Esophagus squamous epithelium (tissue), 5 donors: ENCODE results near the gene KIF13A. TPM values are rescaled to one million over a fixed set of nuclear protein-coding genes. Genes with fewer than 3 reads are reported as not detected.

Source experiments
- DNase-seq: peaks from one replicate; lab custom pipeline; 2025; lab: John Stamatoyannopoulos, UW
- H3K27ac ChIP-seq, 4 donors: fragments of 200-600 bp; sonication (generic); one replicate each; pipeline ENCODE4 v1.5.1; 2016 to 2019; ENCODE audit warnings: mild to moderate bottlenecking in 1 of 4
- H3K27me3 ChIP-seq, 4 donors: fragments of 200-600 bp; sonication (generic); 1 replicate in 3 of 4; 2 replicates in 1 of 4; pipeline versions ENCODE4 v1.5.1 to v1.6.0; 2017 to 2021; ENCODE audit warnings: antibody characterized with exemption in 1 of 4
- H3K36me3 ChIP-seq, 3 donors: fragments of 200-600 bp; sonication (generic); one replicate each; pipeline ENCODE4 v1.5.1; 2016 to 2019
- H3K4me1 ChIP-seq, 3 donors: fragments of 200-600 bp; sonication (generic); one replicate each; pipeline ENCODE4 v1.5.1; 2017 to 2019
- H3K4me3 ChIP-seq, 4 donors: fragments of 200-600 bp; sonication (generic); 1 replicate in 3 of 4; 2 replicates in 1 of 4; pipeline ENCODE4 v1.5.1; 2016 to 2019; ENCODE audit warnings: mild to moderate bottlenecking in 2 of 4, moderate library complexity in 1 of 4
- H3K9me3 ChIP-seq, 3 donors: fragments of 200-600 bp; sonication (generic); one replicate each; pipeline ENCODE4 v1.5.1; 2016 to 2019
- POLR2A ChIP-seq, 4 donors: fragments of 450-650 bp; IDR thresholded peaks; one replicate each; pipeline ENCODE4 v1.6.1; 2017; ENCODE audit warnings: antibody characterized with exemption in 4 of 4, mild to moderate bottlenecking in 4 of 4, moderate library complexity in 3 of 4
- WGBS, 2 donors: methylation state at CpG; one replicate each; pipeline ENCODE4 v1.1.5; 2018; 5-methylcytosine and 5-hydroxymethylcytosine counted together
- intact Hi-C: fragments of 100-400 bp; cut with DNase I; formaldehyde crosslinking; loops from one replicate; pipeline ENCODE4 v1.15.0; 2022
- total RNA-seq, 4 donors: library from RNA; depleted of rRNA; stranded (reverse); fragments of >200 nt; gene quantifications; one replicate each; pipeline ENCODE4 v1.1.0, GENCODE V29; 2016
- TF ChIP-seq, protein P1 (sequence below), 6 experiments: fragments of 450-650 bp in 4 of 6; fragments of 200-600 bp in 2 of 6; sonication (generic) in 2 of 6; IDR thresholded peaks; one replicate each; pipeline ENCODE4 v1.5.1; 2016 to 2019; ENCODE audit warnings: antibody characterized with exemption in 6 of 6, mild to moderate bottlenecking in 4 of 6, moderate library complexity in 4 of 6
- donor health status: DM: yes; HTN: yes; CAD: no.

The KIF13A gene
- total RNA-seq, 4 donors from 2014 or later: 18.7 to 34.5 (median 25.0) TPM

DNA sequence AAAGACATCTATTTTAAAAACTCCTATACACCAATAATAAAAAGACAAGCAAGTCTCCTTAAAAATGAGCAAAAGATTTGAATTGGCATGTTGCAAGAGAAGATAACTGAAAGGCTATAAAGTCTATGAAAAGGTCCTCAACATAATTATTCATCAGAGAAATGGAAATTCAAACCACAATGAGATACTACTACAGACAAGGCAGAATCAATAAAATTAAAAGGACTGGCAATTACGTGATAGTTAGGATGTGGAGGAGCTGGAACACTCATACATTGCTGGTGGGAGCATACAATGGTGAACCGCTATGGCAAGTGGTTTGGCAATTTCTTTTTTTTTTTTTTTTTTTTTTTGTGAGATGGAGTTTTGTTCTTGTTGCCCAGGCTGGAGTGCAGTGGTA, 43.8 kb upstream of the KIF13A start:
- H3K4me1 ChIP-seq: peaks cover 0 to 12% (median 4%) of the 10 kb centered on the region in 3 donors
- no peaks in the 10 kb centered on the region for H3K36me3 ChIP-seq
- H3K9me3 ChIP-seq: no peaks in the 10 kb centered on the region
- no peak overlapping the region for H3K27ac ChIP-seq
- H3K27me3 ChIP-seq: no peaks in the 10 kb centered on the region
- TF ChIP-seq, protein P1, sequence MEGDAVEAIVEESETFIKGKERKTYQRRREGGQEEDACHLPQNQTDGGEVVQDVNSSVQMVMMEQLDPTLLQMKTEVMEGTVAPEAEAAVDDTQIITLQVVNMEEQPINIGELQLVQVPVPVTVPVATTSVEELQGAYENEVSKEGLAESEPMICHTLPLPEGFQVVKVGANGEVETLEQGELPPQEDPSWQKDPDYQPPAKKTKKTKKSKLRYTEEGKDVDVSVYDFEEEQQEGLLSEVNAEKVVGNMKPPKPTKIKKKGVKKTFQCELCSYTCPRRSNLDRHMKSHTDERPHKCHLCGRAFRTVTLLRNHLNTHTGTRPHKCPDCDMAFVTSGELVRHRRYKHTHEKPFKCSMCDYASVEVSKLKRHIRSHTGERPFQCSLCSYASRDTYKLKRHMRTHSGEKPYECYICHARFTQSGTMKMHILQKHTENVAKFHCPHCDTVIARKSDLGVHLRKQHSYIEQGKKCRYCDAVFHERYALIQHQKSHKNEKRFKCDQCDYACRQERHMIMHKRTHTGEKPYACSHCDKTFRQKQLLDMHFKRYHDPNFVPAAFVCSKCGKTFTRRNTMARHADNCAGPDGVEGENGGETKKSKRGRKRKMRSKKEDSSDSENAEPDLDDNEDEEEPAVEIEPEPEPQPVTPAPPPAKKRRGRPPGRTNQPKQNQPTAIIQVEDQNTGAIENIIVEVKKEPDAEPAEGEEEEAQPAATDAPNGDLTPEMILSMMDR (IDR thresholded peaks at IDR 0.05): no peak
- no peak for TF ChIP-seq POLR2A (IDR thresholded peaks at IDR 0.05)
- intact Hi-C loops: no loop called here
- WGBS, 2 donors: 88 to 97% methylated on average over 2 of the region's 2 CpGs
- no peak overlapping the region for H3K4me3 ChIP-seq
- DNase-seq: no peak

DNA sequence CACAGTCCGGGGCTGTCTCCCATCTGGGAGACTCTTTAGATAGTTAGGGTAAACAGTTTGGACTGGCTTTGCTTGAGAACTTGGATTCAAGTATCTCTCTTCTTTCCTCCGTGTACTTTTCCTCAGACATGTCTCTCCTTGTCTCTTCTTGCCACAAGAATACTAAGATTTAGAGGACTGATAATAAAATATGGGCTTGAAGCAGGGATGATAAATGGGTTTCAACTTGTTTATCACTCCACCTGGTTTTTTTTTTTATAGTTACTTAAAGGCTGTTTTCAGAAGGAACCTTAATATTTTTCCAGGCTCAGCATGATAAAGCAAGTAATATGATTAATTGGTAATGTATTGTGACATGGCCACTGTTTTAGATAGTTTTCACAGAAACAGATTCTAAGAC, 40.9 kb upstream of the KIF13A start:
- WGBS, 2 donors: 14 to 50% methylated on average over 2 of the region's 2 CpGs
- no peaks in the 10 kb centered on the region for H3K27me3 ChIP-seq
- H3K4me3 ChIP-seq: no peak overlapping the region
- peaks cover 0 to 12% (median 4%) of the 10 kb centered on the region in 3 donors for H3K4me1 ChIP-seq
- no peak for DNase-seq
- H3K9me3 ChIP-seq: no peaks in the 10 kb centered on the region
- TF ChIP-seq, protein P1 (IDR thresholded peaks at IDR 0.05): no peak
- TF ChIP-seq POLR2A (IDR thresholded peaks at IDR 0.05): no peak
- H3K27ac ChIP-seq: peak overlapping the region in 2 of 4 donors; percentile 46 to 62
- intact Hi-C loops: no loop called here
- no peaks in the 10 kb centered on the region for H3K36me3 ChIP-seq

DNA sequence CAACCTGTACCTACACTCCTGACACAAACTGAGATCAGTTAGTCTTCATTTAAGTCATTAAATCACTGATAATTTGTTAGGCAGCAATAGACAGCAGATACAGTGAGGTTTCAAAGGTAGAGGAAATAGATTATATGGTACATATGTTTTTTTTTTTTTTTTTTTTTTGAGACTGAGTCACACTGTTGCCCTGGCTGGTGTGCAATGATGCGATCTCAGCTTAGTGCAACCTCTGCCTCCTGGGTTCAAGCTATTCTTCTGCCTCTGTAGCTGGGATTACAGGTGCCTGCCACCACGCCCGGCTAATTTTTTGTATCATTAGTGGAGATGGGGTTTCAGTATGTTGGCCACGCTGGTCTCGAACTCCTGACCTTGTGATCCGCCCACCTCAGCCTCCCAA, 38.2 kb upstream of the KIF13A start:
- H3K4me1 ChIP-seq: peaks cover 0 to 23% (median 4%) of the 10 kb centered on the region in 3 donors
- H3K4me3 ChIP-seq: no peak overlapping the region
- no peaks in the 10 kb centered on the region for H3K36me3 ChIP-seq
- H3K27ac ChIP-seq: no peak overlapping the region
- WGBS, 2 donors: 66 to 79% methylated on average over 6 of the region's 6 CpGs
- H3K27me3 ChIP-seq: no peaks in the 10 kb centered on the region
- no peak for DNase-seq
- TF ChIP-seq, protein P1 (IDR thresholded peaks at IDR 0.05): no peak
- no peak for TF ChIP-seq POLR2A (IDR thresholded peaks at IDR 0.05)
- intact Hi-C loops: no loop called here
- no peaks in the 10 kb centered on the region for H3K9me3 ChIP-seq

DNA sequence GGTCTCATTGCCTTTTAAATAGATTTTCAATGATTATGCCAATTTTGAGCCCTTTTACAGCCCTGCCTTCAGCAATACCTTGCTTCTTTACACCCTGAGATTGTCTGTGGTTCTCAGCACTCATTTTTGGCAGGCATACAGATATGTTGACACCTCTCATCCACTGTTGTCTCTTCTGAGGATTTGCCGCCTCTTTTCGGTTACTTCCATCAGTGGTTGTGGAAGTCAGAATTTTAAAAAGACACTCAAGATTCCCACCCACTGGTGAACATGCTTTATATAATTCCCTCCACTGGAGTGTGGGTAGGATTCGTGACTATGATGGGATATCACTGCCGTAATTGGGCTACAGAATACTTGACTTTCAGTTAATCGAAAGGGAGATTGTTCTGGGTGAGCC, 37.4 kb upstream of the KIF13A start:
- 90% methylated on average over 5 of the region's 5 CpGs for WGBS, 2 donors
- Histone ChIP-seq H3K36me3 (no peaks in the 10 kb centered on the region), H3K9me3 (no peaks in the 10 kb centered on the region), H3K27me3 (no peaks in the 10 kb centered on the region), H3K4me3 (no peak overlapping the region), H3K4me1 (peaks cover 0 to 23% (median 4%) of the 10 kb centered on the region in 3 donors), H3K27ac (no peak overlapping the region)
- DNase-seq: no peak
- TF ChIP-seq, protein P1 (IDR thresholded peaks at IDR 0.05): no peak
- TF ChIP-seq POLR2A (IDR thresholded peaks at IDR 0.05): no peak
- intact Hi-C loops: no loop called here

DNA sequence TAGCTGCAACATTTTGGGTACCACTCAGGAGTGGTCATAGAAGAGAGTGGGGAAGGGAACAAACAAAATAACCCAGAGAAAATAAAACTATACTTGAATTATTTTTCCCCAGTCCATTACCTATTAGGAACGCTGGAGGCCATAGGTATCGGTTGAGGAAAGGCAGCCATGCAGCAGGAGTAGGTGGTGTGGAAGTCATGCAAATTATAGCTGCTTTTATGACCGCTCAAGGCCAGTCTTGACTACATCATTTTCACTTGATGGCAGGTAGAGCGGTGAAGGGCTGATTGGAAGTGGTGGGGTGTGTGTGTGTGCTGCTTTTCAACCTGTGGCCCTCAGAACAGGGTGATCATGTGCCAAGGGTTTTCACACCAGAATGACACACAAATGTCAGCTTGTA, 36.5 kb upstream of the KIF13A start:
- DNase-seq: no peak
- Histone ChIP-seq H3K9me3 (no peaks in the 10 kb centered on the region), H3K4me1 (peaks cover 0 to 20% (median 4%) of the 10 kb centered on the region in 3 donors), H3K27ac (no peak overlapping the region), H3K4me3 (no peak overlapping the region), H3K36me3 (no peaks in the 10 kb centered on the region), H3K27me3 (no peaks in the 10 kb centered on the region)
- 85 to 94% methylated on average over 4 of the region's 4 CpGs for WGBS, 2 donors
- TF ChIP-seq, protein P1 (IDR thresholded peaks at IDR 0.05): no peak
- no peak for TF ChIP-seq POLR2A (IDR thresholded peaks at IDR 0.05)
- intact Hi-C loops: no loop called here
